NCI-H774 (cell line): ENCODE measurements around the gene AKAP13.
"Not testable (repeated sequence)": the region's sequence is repeated elsewhere in the genome, so short reads cannot be mapped to it uniquely, and the experiment has no call there.

Source experiments
- DNase-seq: peaks from one replicate; lab custom pipeline; 2025; lab: John Stamatoyannopoulos, UW

Gene AKAP13

DNA sequence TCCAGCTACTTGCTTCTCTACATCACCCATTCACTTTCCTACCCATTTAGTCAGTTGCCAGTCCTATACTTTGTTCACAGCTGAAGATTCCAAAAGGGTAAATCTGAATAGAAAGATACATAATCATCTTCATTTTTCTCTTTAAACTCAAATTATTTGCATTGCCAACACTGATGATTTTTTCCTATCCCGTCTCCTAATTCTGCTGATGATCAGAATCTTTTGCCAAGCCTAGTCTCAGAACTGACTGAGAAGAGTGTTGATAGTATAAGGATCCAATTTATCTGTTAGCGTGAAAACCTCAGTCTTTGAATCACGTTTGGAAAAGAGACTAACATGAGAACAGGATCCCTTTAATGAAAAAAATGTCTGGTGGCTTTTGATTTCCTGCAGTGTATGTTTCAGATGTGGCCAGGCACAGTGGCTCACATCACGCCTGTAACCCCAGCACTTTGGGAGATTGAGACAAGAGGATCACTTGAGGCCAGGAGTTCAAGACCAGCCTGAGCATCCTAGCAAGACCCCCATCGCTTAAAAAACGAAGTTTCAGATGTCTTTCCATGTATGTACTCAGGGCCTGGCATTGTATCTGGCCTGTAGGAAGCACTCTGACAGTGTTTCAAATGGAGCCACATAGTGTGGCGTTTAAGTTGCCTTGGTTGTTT is 244.9 kb downstream of the AKAP13 start:
- no peak for DNase-seq

- DNase-seq = no peak
Observed at GRCh38 chr15:85625856-85626255, 245.5 kb downstream of the AKAP13 start.

GRCh38 chr15:85627213-85627935 is 247.0 kb downstream of the AKAP13 start:
- no peak for DNase-seq

GRCh38 chr15:85630311-85630710 is 249.9 kb downstream of the AKAP13 start:
- no peak for DNase-seq

DNA sequence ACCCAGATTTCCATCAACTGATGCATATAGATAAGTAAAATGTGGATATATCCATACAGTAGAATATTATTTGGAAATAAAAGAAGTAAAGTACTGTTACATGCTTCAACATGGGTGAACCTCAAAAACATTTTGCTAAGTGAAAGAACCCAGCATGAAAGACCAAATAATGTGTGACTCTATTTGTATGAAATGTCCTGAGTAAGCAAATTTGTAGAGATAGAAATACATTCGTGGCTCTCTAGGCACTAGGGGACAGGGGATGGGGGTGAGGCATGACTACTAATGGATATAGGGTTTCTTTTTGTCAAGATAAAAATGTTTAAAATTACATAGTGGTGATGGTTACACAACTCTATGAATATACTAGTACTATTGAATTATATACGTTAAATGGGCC is 250.6 kb downstream of the AKAP13 start:
- DNase-seq = no peak

- no peak for DNase-seq
Observed at GRCh38 chr15:85632014-85632413, 251.6 kb downstream of the AKAP13 start.

DNA sequence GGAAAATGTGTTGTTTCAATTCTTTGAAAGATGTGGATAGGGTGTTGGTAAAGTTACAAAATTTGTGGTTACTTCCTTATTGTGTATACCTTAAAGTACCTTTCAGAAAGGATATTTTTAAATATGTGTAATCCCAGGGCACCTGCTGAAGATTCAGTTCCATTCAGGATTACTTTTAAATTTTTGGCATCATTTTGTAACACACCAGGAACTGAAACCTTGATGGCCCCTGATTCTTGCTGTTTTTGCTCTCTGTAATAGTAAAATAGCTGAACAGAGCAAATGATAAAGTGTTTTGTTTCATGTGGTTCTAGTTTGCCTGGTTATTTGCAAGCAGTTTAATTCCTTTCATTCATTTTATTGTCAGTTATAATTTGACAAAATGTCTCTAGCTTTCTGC is 253.5 kb downstream of the AKAP13 start:
- DNase-seq = no peak

DNA sequence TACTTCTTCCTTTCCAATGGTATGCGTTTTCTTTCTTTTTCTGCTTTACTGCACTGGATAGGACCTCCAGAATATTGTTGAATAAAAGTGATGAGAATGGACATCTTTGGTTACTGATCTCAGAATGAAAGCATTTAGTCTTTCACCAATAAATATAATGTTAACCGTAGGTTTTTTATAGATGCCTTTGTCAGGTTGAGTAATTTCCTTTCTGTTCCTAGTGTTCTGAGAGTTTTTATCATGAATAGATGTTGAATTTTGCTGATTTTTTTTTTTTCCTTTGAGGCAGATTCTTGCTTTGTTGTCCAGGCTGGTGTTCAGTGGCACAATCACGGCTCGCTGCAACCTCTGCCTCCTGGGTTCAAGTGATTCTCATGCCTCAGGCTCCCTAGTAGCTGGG is 255.9 kb downstream of the AKAP13 start:
- no peak for DNase-seq

DNA sequence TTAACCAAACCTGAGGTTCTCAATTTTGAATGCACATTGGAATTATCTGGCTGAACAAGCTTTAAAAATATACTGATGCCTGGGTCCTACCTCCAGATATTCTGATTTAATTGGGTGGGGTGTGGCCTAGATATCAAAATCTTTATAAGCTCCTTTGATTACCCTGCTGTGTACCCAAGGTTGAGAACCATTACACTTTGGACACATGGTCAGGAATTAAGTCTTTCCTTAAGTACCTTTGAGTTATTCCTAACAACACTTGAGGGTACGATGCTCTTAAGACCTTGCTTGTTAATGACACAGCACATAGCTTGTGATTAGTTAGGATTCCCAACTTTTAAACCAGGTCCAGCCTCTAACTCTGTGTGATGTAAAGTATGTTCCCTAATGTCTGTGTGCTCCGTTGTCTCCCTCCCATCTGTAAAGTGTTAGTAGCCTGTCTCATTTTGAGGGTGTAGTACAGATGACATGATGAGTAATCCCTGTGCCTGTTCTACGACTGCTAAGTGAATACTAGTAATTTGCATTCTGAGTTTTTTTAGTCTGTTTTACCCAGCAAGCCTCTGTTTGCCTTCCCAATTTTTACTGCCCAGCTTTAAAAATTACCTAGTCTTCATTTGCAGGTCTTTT is 259.5 kb downstream of the AKAP13 start:
- DNase-seq = no peak

DNA sequence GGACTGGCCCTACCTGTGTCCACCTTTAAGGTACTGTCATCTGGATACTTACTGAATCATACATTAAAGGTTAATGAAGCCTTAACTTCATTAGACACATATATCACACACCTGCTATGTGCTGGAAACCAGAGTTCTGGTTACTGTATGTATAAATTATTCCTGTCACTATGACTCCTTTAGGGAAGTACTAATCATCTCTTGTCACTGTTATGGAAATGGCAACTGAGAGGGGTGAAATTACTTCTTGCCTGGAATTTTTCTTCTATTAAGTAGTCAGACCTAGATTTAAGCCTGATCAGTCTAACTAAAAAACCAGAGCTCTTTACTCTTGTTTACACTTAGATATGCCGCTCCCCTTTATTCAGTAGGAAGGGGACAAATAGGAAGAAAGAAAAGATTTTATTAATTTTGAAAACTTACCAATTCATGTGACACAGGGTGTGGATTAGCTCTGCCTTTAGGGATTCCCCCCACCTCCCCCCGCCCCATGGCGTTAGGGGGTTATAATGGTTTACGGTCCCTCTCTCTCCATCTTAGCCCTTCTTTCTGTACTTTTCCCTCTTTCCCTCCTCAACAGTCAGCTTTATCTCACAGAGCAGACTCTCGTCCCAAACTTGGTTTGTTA is 261.8 kb downstream of the AKAP13 start:
- DNase-seq = no peak

GRCh38 chr15:85642693-85643066 is 262.3 kb downstream of the AKAP13 start:
- no peak for DNase-seq

DNA sequence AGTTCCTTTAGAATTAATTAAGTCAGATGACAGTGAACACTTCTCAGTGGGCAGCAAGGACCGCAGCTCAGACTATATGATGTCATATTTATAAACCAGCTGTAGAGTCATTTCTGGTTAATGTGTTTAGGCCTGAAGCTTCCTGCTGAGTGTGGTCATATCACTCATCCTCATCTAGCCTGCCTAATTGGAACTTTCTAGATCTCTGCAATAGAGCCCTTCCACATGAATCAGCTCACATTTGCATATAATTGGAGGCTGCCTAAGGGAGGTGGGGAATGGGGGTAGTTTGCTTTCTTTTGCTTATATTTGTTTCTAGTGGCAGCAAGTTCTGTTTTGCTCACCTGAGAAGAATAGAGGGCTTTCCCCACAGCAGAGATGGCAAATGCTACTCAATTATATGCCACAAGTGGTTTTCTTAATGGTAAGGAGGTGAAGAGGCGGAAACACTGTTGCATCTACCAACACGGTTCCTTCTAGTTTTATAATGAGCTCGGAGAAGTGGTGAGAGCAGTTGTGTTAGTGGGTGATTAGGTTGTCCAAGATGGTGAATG is 266.2 kb downstream of the AKAP13 start:
- DNase-seq = no peak

GRCh38 chr15:85649372-85649771 is 269.0 kb downstream of the AKAP13 start:
- DNase-seq = no peak

GRCh38 chr15:85651548-85651947 is 271.1 kb downstream of the AKAP13 start:
- no peak for DNase-seq

- DNase-seq = no peak
Observed at GRCh38 chr15:85652457-85652856, 272.1 kb downstream of the AKAP13 start.

- DNase-seq = no peak
Observed at GRCh38 chr15:85657132-85657531, 276.7 kb downstream of the AKAP13 start.

GRCh38 chr15:85658816-85659215 is 278.4 kb downstream of the AKAP13 start:
- DNase-seq = no peak

- no peak for DNase-seq
Observed at GRCh38 chr15:85661859-85662258, 281.5 kb downstream of the AKAP13 start.

DNA sequence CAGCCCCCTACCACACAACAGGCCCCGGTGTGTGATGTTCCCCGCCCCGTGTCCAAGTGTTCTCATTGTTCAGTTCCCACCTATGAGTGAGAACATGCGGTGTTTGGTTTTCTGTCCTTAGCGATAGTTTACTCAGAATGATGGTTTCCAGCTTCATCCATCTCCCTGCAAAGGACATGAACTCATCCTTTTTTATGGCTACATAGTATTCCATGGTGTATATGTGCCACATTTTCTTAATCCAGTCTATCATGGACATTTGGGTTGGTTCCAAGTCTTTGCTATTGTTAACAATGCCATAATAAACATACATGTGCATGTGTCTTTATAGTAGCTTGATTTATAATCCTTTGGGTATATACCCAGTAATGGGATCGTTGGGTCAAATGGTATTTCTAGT is 285.3 kb downstream of the AKAP13 start:
- DNase-seq = not testable (repeated sequence)

- DNase-seq = peak; percentile 6
Observed at GRCh38 chr15:85667491-85668424, 287.4 kb downstream of the AKAP13 start.

GRCh38 chr15:85671156-85671555 is 290.8 kb downstream of the AKAP13 start:
- no peak for DNase-seq
